HG02678 (cell line): ENCODE results near the gene GARIN5B.

Experiments used
- ATAC-seq: cut with Tn5 transposase; IDR thresholded peaks from one replicate; pipeline ENCODE4 v1.9.1; 2021; ENCODE audit warnings: mild to moderate bottlenecking, moderate library complexity; ENCODE audit not compliant: unreplicated experiment

Gene GARIN5B

DNA sequence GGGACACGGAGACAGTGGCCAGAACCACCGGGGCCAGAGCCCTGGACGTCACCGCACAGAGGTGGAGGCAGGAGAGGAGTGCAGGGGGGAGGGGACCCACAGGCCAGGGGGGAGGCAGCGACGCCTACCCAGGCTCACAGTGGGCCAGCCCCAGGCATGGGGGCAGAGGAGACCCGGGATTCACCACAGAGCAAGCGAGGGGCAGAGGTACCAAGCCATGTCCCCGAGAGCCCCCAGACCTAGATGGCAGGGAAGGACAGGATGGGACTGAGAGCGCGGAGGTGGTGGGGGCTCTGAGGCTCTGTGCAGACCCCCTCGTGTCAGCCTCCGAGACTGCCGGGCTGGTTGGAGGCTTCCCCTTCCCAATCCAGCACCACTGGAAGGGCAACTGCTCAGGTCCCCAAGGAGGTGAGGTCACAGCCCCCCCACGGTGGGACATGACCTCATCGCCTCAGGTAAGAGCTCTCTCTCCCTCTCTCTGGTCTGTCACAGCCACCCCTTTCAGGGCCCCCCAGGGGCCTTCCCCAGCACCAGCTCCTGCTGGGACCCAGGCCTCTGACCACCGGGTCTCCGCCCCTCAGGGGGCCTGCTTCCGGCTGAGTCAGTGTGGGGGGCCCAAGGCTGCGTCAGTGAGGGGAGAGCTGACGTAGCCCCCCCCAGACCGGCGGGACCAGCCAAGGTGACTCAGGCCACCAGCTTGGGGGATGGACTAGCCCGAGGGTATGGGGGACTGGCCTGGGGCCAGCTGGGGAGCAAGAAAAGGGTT lies 9.4 kb upstream of the GARIN5B start:
- no peak for ATAC-seq

DNA sequence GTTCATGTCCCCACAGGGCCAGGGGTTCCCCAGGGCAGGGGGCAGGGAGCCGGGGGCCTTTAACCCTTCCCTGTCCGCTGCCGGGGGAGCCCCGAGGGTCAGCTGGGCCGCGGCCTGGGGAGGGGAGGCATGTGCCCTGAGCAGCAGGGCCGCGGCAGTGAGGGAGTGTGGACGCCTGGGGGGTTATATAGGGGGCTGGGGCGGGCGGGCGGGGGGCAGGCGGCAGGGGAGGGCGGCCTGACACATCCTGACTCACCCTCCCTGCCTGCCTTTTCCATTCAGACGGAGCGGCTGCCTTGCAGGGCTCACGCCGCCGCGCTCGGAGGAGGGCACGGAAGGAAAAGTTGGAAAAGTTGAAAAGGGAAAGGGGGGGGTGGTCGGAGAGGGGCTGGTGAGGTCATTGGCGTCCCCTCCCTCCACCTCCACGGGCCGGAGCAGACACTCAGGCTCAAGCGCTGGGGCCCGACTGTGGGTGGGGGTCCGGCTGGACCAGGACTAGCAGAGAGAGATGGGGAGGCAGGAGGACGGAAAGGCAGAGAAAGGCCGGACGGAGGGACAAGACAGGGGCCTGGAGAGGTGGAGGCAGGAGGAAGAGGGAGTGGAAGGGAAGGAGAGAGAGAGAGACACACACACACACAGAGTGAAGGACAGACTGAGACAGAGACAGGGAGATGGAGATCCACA lies 7.4 kb upstream of the GARIN5B start, which contains the start of gene IL11:
IL11 (minus strand) TSS at position 159 of the 684 bp plus-strand sequence; CDS start at position 6, 153 bp downstream.
- ATAC-seq: no peak

GRCh38 chr19:55369653-55370304 lies 6.7 kb upstream of the GARIN5B start:
- ATAC-seq: no peak

GRCh38 chr19:55368701-55369563 lies 5.9 kb upstream of the GARIN5B start:
- no peak for ATAC-seq

DNA sequence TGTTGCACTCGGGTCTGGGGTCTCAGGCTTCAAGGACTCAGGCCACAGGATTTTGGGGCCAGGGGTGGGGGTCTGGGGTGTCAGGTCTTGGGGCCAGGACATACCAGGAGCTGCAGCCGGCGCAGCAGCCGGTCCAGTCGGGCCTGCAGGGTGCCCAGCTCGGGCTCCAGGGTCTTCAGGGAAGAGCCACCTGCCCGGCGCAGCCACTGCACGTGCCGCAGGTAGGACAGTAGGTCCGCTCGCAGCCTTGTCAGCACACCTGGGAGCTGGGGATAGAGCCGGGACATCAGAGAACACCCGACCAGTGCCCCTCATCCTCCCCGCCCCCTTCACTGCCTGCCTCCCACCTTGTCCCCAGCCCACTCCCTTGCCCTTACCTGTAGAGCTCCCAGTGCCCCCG lies 5.0 kb upstream of the GARIN5B start:
- ATAC-seq: no peak

DNA sequence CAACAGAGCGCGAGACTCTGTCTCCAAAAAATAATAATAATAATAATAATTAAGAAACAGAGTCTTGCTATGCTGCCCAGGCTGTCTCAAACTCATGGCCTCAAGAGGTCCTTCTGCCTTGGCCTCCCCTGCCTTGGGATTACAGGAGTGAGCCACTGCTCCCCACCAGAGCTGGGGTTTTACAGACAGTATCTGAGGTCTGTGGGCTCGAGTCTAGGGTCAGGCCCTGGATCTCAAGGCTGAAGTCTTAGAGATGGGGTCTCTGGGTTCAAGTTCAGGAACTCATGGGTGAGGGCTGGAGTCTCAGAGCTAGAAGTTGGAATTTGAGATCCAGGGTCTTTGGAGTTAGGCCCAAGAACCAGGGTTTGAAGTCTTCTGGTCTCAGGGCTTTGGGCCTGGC lies 3.7 kb upstream of the GARIN5B start:
- no peak for ATAC-seq

- ATAC-seq: no peak
Measured at GRCh38 chr19:55365964-55366363, 2.9 kb upstream of the GARIN5B start.

DNA sequence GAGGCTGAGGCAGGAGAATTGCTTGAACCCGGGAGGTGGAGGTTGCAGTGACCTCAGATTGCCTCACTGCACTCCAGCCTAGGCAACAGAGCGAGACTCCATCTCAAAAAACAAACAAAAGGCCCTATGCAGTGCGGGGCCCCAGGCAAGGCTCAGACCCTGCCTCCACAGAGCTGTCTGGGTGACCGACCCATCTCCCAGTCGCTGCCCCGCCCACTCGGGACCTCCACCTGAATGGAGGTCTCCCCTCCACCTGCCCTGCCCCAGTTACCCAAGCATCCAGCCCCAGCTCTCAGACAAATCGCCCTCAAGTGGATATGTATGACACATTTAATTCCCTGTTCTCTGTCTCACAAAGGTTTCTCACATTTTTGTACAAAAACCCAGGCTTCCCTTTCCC lies 2.2 kb upstream of the GARIN5B start:
- ATAC-seq: no peak

- ATAC-seq: no peak
Measured at GRCh38 chr19:55362174-55362989, 678 bp downstream of the GARIN5B start.

- no peak for ATAC-seq
Measured at GRCh38 chr19:55360902-55361301, 2.2 kb downstream of the GARIN5B start.

GRCh38 chr19:55358943-55359908 lies 3.8 kb downstream of the GARIN5B start:
- no peak for ATAC-seq

DNA sequence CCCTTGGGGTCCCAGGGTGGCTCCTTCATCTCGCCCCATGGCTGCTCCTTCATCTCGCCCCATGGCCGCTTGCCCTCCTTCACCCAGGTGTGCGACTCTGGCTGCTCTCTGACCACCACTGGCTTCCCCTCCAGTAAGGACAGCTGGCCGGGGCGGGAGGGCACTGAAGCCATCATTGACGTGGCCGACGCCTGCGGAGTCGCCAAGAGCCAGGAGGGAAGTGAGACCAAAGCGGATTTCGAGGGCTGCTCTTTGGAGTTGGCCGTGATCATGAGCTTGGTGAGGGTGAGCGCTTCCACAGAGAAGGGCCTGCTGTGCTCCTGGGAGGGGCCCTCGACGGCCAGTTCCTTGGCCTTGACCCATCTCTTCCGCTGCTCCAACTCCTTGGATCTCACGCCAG lies 4.6 kb downstream of the GARIN5B start:
- ATAC-seq: no peak

GRCh38 chr19:55355213-55355821 lies 7.7 kb downstream of the GARIN5B start:
- no peak for ATAC-seq

DNA sequence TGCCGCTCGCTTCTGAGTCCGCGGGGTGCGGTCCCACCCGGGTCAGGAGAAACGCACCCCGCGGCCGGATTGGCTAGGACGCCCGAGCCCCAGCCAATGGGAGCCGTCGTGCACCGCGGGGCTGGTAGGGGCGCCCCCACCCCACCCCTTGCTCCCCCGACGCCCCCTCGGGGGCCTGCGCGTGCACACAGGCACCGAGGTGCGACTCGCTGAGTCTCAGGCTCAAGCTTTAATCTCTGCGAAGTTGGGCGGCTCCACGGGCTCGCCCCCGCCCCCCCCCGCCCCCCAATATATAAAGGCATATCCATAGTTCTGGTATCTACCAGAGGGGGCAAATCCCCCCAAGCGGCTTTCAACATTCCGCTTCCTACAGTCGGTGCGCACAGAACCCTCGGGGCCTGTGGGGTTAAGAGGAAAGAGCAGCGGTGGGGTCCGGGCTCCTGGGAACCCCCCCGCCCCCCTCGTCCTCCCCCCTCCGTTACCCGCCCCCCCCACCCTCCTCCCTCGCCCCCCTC lies 8.3 kb downstream of the GARIN5B start, which contains the start of gene COX6B2:
COX6B2 (minus strand) TSS at position 22 of the 515 bp plus-strand sequence. CDS start 198 bp downstream, outside the sequence.
- ATAC-seq: no peak

DNA sequence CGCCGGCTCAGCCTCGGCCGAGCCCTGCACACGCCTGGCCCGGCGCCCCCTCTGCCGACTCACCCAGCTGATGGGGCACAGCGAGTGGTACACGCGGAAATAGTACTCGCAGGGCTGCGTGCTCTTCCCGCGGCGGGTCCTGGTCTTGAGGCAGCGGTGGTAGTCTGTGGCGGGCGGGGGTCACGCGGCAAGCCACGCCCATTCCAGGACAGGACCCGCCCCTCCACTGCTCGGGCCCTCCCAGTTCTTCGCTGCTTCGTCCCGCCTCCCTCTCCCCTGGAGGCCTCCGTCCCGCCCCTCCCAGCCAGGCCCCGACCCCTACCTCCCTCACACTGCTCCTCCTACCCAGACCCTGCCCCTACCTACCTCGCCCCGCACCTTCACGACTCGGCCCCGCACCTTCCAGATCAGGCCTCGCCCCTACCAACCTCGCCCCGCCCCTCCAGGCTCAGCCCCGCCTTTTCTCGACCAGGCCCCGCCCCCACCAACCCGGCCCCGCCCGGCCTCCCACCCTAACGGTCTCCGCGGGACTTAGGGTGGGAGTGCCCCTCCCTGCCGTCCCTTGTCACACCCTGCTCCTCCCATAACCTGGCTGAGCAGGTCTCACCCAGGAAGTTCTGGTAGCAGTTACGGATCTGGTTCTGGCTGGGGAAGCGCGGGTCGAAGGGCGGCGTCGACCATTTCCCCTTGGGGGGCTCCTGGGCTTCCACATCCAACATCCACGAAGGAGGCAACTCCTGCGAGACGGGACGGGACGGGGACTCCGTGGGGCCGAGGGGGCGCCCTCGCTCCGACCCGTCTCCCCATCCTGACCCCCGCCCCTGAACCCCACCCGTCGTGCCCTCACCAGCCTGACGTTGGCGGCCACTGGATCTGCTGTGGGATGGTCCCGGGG lies 9.0 kb downstream of the GARIN5B start:
- no peak for ATAC-seq

DNA sequence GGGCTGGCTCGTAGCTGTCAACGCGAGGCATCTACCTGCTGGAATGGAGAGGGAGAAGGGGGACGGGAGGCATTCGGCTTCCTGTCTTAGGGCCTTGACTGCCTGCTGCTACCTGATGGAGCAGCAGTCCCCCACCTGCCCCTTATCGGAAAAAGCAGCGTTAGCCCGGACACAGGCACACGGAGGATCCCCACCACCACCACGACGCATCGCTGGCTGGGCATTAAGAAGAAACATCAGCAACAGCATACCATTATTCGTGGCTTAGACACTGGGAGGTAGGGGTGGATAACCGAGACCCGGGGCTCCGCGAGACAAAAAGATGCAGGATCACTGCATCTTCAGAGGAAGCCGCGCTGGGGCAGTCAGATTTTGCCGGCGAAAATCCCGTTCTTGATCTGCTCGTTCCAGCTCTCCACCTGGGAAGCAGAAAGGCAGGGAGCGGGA lies 9.7 kb downstream of the GARIN5B start:
- ATAC-seq: no peak

- ATAC-seq: no peak
Measured at GRCh38 chr19:55352549-55353145, 10.4 kb downstream of the GARIN5B start.
